Thoracic aorta (tissue), 2 donors: ENCODE data around the gene ITGA2B. TPM values are rescaled to one million over a fixed set of nuclear protein-coding genes. Genes with fewer than 3 reads are reported as not detected.

ENCODE experiments used
- ATAC-seq: fragments of 150-250 bp; one replicate; pipeline ENCODE4 v1.8.0; 2017; ENCODE audit warnings: low read depth; ENCODE audit not compliant: insufficient number of reproducible peaks, low FRiP score
- DNase-seq: peaks from one replicate; pipeline ENCODE4 v3.0.0-alpha.2; 2020; ENCODE audit warnings: low spot score
- H3K27ac ChIP-seq, 2 donors: fragments of 200-600 bp; sonication (generic); 1 replicate in 1 of 2; 2 replicates in 1 of 2; pipeline ENCODE4 v1.5.1; 2016; ENCODE audit warnings: mild to moderate bottlenecking in 2 of 2, moderate library complexity in 2 of 2
- H3K27me3 ChIP-seq: fragments of 200-600 bp; sonication (generic); replicated peaks from 2 replicates; pipeline ENCODE4 v1.6.0; 2016; ENCODE audit warnings: mild to moderate bottlenecking; ENCODE audit not compliant: insufficient read depth
- H3K36me3 ChIP-seq: fragments of 200-600 bp; sonication (generic); one replicate; pipeline ENCODE4 v1.5.1; 2016
- H3K4me1 ChIP-seq, 2 donors: fragments of 200-600 bp; sonication (generic); 1 replicate in 1 of 2; 2 replicates in 1 of 2; pipeline versions ENCODE4 v1.5.1 to v1.6.0; 2016; ENCODE audit warnings: low read depth in 2 of 2, mild to moderate bottlenecking in 1 of 2; ENCODE audit not compliant: control insufficient read depth in 1 of 2
- H3K4me3 ChIP-seq: fragments of 200-600 bp; sonication (generic); 2 replicates; pipeline ENCODE4 v1.5.1; 2016; ENCODE audit warnings: mild to moderate bottlenecking
- H3K9me3 ChIP-seq: fragments of 200-600 bp; sonication (generic); 2 replicates; pipeline ENCODE4 v1.5.1; 2016
- total RNA-seq, 2 donors: library from RNA; depleted of rRNA; stranded (reverse); fragments of >200 nt; gene quantifications; one replicate each; pipeline versions ENCODE4 v1.1.0 to v1.2.3, GENCODE V29; 2016
- TF ChIP-seq, protein P1 (sequence below): fragments of 200-600 bp; sonication (generic); IDR thresholded peaks from one replicate; pipeline ENCODE4 v1.5.1; 2019; ENCODE audit warnings: antibody characterized with exemption

The ITGA2B gene
- total RNA-seq, 2 donors from 2014 or later, result 0.28 to 3.4 TPM

DNA sequence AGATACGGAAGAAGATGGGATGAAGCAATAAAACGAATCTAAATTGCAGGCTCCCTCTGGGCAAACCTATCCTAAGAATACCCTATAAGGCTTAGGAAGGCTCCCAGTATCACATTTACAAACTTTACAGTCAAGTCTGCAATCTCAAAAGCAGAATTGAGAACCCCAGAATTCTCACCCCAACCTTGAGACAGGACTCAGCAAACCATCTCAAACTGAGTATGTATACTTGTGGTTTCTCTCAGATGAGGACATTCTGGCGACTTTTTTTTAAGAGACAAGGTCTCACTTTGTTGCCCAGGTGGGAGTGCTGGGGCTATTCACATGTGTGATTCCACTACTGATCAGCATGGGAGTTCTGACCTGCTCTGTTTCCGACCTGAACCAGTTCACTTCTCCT lies 19.3 kb upstream of the ITGA2B start:
- no peak for ATAC-seq
- DNase-seq, result no peak
- no peaks in the 10 kb centered on the region for H3K9me3 ChIP-seq
- no peaks in the 10 kb centered on the region for H3K4me1 ChIP-seq
- no peaks in the 10 kb centered on the region for H3K27me3 ChIP-seq
- no peak overlapping the region for H3K4me3 ChIP-seq
- TF ChIP-seq, protein P1, sequence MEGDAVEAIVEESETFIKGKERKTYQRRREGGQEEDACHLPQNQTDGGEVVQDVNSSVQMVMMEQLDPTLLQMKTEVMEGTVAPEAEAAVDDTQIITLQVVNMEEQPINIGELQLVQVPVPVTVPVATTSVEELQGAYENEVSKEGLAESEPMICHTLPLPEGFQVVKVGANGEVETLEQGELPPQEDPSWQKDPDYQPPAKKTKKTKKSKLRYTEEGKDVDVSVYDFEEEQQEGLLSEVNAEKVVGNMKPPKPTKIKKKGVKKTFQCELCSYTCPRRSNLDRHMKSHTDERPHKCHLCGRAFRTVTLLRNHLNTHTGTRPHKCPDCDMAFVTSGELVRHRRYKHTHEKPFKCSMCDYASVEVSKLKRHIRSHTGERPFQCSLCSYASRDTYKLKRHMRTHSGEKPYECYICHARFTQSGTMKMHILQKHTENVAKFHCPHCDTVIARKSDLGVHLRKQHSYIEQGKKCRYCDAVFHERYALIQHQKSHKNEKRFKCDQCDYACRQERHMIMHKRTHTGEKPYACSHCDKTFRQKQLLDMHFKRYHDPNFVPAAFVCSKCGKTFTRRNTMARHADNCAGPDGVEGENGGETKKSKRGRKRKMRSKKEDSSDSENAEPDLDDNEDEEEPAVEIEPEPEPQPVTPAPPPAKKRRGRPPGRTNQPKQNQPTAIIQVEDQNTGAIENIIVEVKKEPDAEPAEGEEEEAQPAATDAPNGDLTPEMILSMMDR, result no peak
- H3K36me3 ChIP-seq, result peaks cover 6% of the 10 kb centered on the region
- H3K27ac ChIP-seq, result no peak overlapping the region

DNA sequence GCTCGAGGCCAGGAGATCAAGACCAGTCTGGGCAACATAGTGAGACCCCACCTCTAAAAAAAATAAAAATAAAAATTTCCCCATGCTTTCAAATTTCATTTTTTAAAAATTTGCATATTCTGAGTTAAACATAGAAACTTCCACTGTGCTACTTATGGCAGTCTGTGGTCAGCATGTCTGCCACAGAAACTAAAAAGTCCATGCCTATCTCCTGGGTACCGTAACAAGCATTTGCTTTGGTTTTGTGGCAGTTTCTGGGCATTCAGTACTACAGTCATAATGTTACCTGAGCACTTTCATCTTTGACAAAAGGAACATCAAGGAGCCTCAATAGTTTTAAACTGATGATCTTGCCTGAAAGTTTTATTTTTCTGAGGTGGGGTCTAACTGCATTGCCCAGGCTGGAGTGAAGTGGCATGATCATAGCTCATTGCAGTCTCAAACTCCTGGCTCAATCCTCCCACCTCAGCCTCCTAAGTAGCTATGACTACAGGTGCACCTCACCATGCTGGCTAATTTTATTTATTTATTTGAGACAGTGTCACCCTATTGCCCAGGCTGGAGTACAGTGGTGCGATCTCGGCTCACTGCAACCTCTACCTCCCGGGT lies 13.2 kb upstream of the ITGA2B start:
- Histone ChIP-seq H3K36me3 (peaks cover 41% of the 10 kb centered on the region), H3K4me3 (no peak overlapping the region), H3K4me1 (no peaks in the 10 kb centered on the region), H3K27me3 (no peaks in the 10 kb centered on the region), H3K27ac (no peak overlapping the region), H3K9me3 (no peaks in the 10 kb centered on the region)
- TF ChIP-seq, protein P1, result no peak
- no peak for DNase-seq
- no peak for ATAC-seq

DNA sequence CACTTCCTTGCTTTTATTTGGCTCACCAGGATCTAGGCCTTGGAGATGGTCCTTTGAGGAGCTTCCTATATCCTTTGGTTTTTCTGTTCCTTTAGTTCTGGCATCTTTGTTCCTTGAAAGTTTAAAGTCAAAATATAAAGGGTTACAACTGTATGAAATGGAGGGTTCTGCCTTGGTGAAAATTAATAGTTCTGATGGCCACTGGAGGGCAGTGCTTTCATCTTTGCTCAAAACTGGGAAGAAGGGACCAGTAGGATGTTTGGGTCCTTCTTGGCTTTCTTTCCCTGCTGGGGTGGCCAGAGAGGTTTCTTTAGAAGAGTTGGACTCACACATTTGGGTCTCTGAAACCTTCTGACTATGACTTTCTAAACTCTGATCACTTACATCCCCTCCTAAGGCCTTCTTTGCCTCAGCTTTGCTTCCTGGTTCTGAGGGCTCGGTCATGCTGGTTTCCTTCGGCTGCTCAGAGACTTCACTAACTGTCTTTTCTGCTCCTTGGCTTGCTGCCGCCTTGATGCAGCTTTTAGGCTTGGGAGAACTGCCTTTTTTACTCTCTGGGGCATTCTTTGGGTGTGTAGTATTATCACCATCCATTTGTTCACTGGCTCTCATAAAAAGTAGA lies 10.9 kb upstream of the ITGA2B start:
- no peak for DNase-seq
- Histone ChIP-seq H3K9me3 (no peaks in the 10 kb centered on the region), H3K36me3 (peaks cover 41% of the 10 kb centered on the region), H3K4me1 (no peaks in the 10 kb centered on the region), H3K4me3 (no peak overlapping the region), H3K27me3 (no peaks in the 10 kb centered on the region), H3K27ac (no peak overlapping the region)
- TF ChIP-seq, protein P1, result peak; percentile 9
- no peak for ATAC-seq

DNA sequence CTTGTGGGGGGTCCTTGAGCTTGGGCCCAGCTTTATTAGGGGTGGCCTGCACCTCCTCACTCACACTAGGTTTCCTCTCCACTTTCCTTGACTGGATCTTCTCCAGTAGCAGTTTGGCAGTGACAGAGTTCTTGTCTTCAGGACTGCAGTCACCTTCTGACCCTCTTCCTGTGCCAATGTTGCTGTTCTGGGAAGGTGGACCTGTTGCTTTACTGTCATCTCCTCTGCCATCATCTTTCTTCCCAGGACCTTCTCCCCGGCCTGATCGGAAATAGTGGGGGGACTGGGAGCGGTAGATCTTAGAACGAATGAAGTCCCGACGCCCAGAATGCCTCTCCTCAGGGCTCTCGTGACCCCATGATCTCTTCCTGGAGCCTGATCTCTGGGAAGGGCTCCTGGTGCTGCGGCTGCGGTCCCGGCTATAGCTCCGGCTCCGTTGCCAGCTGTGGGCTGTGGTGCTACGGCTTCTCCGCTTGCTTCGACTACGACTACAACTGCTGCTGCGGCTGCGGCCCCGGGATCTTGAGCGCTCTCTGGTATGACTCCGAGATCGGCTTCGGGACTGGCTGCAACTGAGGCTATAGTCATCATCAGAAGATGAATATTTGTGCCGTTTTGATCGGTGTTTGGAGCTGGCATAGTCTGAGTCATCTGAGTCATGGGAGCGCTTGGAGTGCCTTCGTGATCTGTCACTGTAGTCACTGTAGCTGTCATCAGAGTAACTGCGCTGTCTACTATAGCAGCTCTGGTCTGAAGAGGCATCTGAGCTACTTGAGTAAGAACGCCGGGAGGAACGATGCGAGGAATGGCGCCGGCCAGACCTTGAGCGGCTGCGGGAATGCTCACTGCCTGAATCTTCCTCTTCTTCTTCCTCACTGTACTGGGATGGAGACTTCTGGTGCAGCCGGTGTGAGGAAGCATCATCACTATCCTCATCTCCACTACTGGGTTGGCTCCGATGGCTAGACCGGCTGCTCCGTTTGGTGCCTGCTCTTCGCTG lies 9.5 kb upstream of the ITGA2B start:
- TF ChIP-seq, protein P1, result no peak
- no peaks in the 10 kb centered on the region for H3K9me3 ChIP-seq
- H3K27me3 ChIP-seq, result no peaks in the 10 kb centered on the region
- no peak overlapping the region for H3K4me3 ChIP-seq
- ATAC-seq, result no peak
- no peaks in the 10 kb centered on the region for H3K4me1 ChIP-seq
- no peak for DNase-seq
- no peak overlapping the region for H3K27ac ChIP-seq
- H3K36me3 ChIP-seq, result peaks cover 37% of the 10 kb centered on the region
